IMR-90 (cell line): ENCODE data around the gene MARVELD2. TPM values are rescaled to one million over a fixed set of nuclear protein-coding genes. Genes with fewer than 3 reads are reported as not detected.

Source experiments
- ATAC-seq: fragments of 200-7000 bp; cut with Tn5 transposase; 2 replicates; pipeline ENCODE4 v1.9.1; 2020; ENCODE audit warnings: low read depth, mild to moderate bottlenecking, moderate library complexity
- BruUV-seq: library from RNA; stranded (reverse); fragments of 400-500 nt; replicated peaks from 2 replicates; lab custom pipeline; 2021; lab: Mats Ljungman, UMichigan
- CTCF ChIA-PET: fragments of 300-600 bp; formaldehyde crosslinking; extraction: SDS; loops from one replicate; lab custom pipeline; 2021; ENCODE audit warnings: antibody characterized with exemption; lab: Yijun Ruan, JAX
- POLR2A ChIA-PET: fragments of 300-600 bp; sonication (Branson Sonifier 250); formaldehyde crosslinking; loops from one replicate; lab custom pipeline; 2022; ENCODE audit warnings: antibody characterized with exemption; ENCODE audit not compliant: unreplicated experiment; lab: Charles Lee
- DNase-seq: peaks from one replicate; pipeline ENCODE4 v3.0.0; 2013
- H2AFZ ChIP-seq: replicated peaks from 2 replicates; pipeline ENCODE3; 2013; ENCODE audit warnings: low read length, mild to moderate bottlenecking; ENCODE audit not compliant: poor library complexity
- H2AK5ac ChIP-seq: 2 replicates; pipeline ENCODE4 v1.6.1; 2013; ENCODE audit warnings: low read depth, low read length, inconsistent platforms
- H2AK9ac ChIP-seq: replicated peaks from 2 replicates; pipeline ENCODE3; 2013; ENCODE audit warnings: mild to moderate bottlenecking, low read depth, low read length, moderate library complexity; ENCODE audit not compliant: poor library complexity
- H2BK120ac ChIP-seq: 2 replicates; pipeline ENCODE4 v1.6.1; 2013; ENCODE audit warnings: low read depth, low read length, inconsistent platforms
- H2BK15ac ChIP-seq: 3 replicates; pipeline ENCODE4 v1.6.1; 2013; ENCODE audit warnings: low read depth, low read length, inconsistent platforms
- H2BK20ac ChIP-seq: 2 replicates; pipeline ENCODE4 v1.6.1; 2013; ENCODE audit warnings: low read depth, mild to moderate bottlenecking, inconsistent platforms, low read length, moderate library complexity
- H2BK5ac ChIP-seq: 2 replicates; pipeline ENCODE4 v1.6.1; 2013; ENCODE audit warnings: mild to moderate bottlenecking, low read depth, low read length, inconsistent platforms; ENCODE audit not compliant: poor library complexity, severe bottlenecking
- H3K14ac ChIP-seq: replicated peaks from 2 replicates; pipeline ENCODE4 v1.6.1; 2013; ENCODE audit warnings: low read depth, low read length, inconsistent platforms
- H3K18ac ChIP-seq: 2 replicates; pipeline ENCODE4 v1.6.1; 2013; ENCODE audit warnings: low read depth, low read length, control low read depth
- H3K23ac ChIP-seq: 2 replicates; pipeline ENCODE4 v1.6.1; 2013; ENCODE audit warnings: low read depth, low read length, inconsistent platforms
- H3K27ac ChIP-seq: 2 replicates; pipeline ENCODE4 v1.5.1; 2013; ENCODE audit warnings: mild to moderate bottlenecking, control low read depth, low read length; ENCODE audit not compliant: insufficient read depth
- H3K27me3 ChIP-seq: 2 replicates; pipeline ENCODE4 v1.6.1; 2013; ENCODE audit warnings: low read length; ENCODE audit not compliant: control insufficient read depth, insufficient read depth
- H3K36me3 ChIP-seq: 2 replicates; pipeline ENCODE4 v1.6.1; 2013; ENCODE audit warnings: low read length, mixed read lengths; ENCODE audit not compliant: control insufficient read depth, insufficient read depth
- H3K4ac ChIP-seq: 2 replicates; pipeline ENCODE4 v1.6.1; 2013; ENCODE audit warnings: low read depth, low read length, inconsistent platforms
- H3K4me1 ChIP-seq: 2 replicates; pipeline ENCODE4 v1.6.1; 2013; ENCODE audit warnings: low read length, mixed read lengths; ENCODE audit not compliant: control insufficient read depth, insufficient read depth
- H3K4me2 ChIP-seq: 2 replicates; pipeline ENCODE4 v1.6.1; 2013; ENCODE audit warnings: low read depth, mild to moderate bottlenecking, control low read depth, low read length, moderate library complexity
- H3K4me3 ChIP-seq: 2 replicates; pipeline ENCODE4 v1.5.1; 2013; ENCODE audit warnings: low read depth, mild to moderate bottlenecking, control low read depth, low read length, moderate library complexity; ENCODE audit not compliant: insufficient read depth
- H3K56ac ChIP-seq: 2 replicates; pipeline ENCODE4 v1.6.1; 2013; ENCODE audit warnings: low read length, inconsistent platforms; ENCODE audit not compliant: insufficient read depth; ENCODE audit errors: extremely low read depth
- H3K79me1 ChIP-seq, 2 experiments: 2 replicates each; pipeline ENCODE4 v1.6.1; 2013; ENCODE audit warnings: low read length in 2 of 2, inconsistent platforms in 1 of 2, low read depth in 1 of 2
- H3K9ac ChIP-seq: 2 replicates; pipeline ENCODE4 v1.6.1; 2013; ENCODE audit warnings: low read depth, low read length, control low read depth
- H3K9me1 ChIP-seq: 2 replicates; pipeline ENCODE4 v1.6.1; 2013; ENCODE audit warnings: low read length, inconsistent platforms; ENCODE audit not compliant: insufficient read depth
- H3K9me3 ChIP-seq: 2 replicates; pipeline ENCODE4 v1.6.1; 2013; ENCODE audit warnings: low read length; ENCODE audit not compliant: control insufficient read depth, insufficient read depth
- H4K20me1 ChIP-seq: 2 replicates; pipeline ENCODE4 v1.6.1; 2013; ENCODE audit warnings: low read length, inconsistent platforms; ENCODE audit not compliant: insufficient read depth
- H4K5ac ChIP-seq: 2 replicates; pipeline ENCODE4 v1.6.1; 2013; ENCODE audit warnings: mild to moderate bottlenecking, low read depth, low read length, control low read depth
- H4K8ac ChIP-seq, 2 experiments: 2 replicates each; pipeline ENCODE4 v1.6.1; 2013; ENCODE audit warnings: low read depth in 2 of 2, low read length in 2 of 2, control low read depth in 1 of 2, inconsistent platforms in 1 of 2
- H4K91ac ChIP-seq: 2 replicates; pipeline ENCODE4 v1.6.1; 2013; ENCODE audit warnings: low read depth, low read length, inconsistent platforms; ENCODE audit not compliant: insufficient read depth
- BHLHE40 ChIP-seq: fragments of 150-350 bp; IDR thresholded peaks from 2 replicates; pipeline ENCODE4 v1.6.1; 2016; ENCODE audit warnings: mild to moderate bottlenecking, low read depth, low read length
- CEBPB ChIP-seq: IDR thresholded peaks from 2 replicates; pipeline ENCODE4 v1.6.1; 2012; ENCODE audit warnings: low read depth, low read length, improper control_type of control experiment
- CHD1 ChIP-seq: IDR thresholded peaks from 2 replicates; pipeline ENCODE4 v1.6.1; 2012; ENCODE audit warnings: low read depth, low read length, improper control_type of control experiment
- CTCF ChIP-seq: conservative IDR thresholded peaks from 2 replicates; pipeline ENCODE4 v1.5.1; 2012; ENCODE audit warnings: mild to moderate bottlenecking, low read depth, low read length, improper control_type of control experiment
- FOS ChIP-seq: fragments of 150-350 bp; IDR thresholded peaks from 2 replicates; pipeline ENCODE4 v1.6.1; 2016; ENCODE audit warnings: low read depth, low read length
- MAZ ChIP-seq: IDR thresholded peaks from 2 replicates; pipeline ENCODE4 v1.6.1; 2012; ENCODE audit warnings: low read depth, mild to moderate bottlenecking, low read length, improper control_type of control experiment, moderate library complexity, borderline replicate concordance
- MXI1 ChIP-seq: IDR thresholded peaks from 2 replicates; pipeline ENCODE4 v1.6.1; 2012; ENCODE audit warnings: low read depth, mild to moderate bottlenecking, low read length, moderate library complexity, borderline replicate concordance
- NFE2L2 ChIP-seq: fragments of 150-350 bp; IDR thresholded peaks from 2 replicates; pipeline ENCODE4 v1.6.1; 2016; ENCODE audit warnings: low read depth, mild to moderate bottlenecking, low read length
- POLR2A ChIP-seq: IDR thresholded peaks from 2 replicates; pipeline ENCODE4 v1.6.1; 2012; ENCODE audit warnings: mild to moderate bottlenecking, low read depth, low read length
- RAD21 ChIP-seq: IDR thresholded peaks from 2 replicates; pipeline ENCODE4 v1.6.1; 2012; ENCODE audit warnings: low read length, improper control_type of control experiment
- RFX5 ChIP-seq: IDR thresholded peaks from 2 replicates; pipeline ENCODE4 v1.8.0; 2012; ENCODE audit warnings: low read depth, mild to moderate bottlenecking, low read length, moderate library complexity
- USF2 ChIP-seq: fragments of 150-350 bp; IDR thresholded peaks from 2 replicates; pipeline ENCODE4 v1.6.1; 2017; ENCODE audit warnings: mild to moderate bottlenecking, antibody characterized with exemption, low read length, low read depth
- WGBS, 2 experiments: methylation state at CpG; one replicate each; pipeline versions ENCODE4 v1.1.5 to v1.1.7; 2013; ENCODE audit warnings: missing lambda C conversion rate in 2 of 2; ENCODE audit not compliant: insufficient read length in 1 of 2; ENCODE audit errors: extremely low coverage in 2 of 2; 5-methylcytosine and 5-hydroxymethylcytosine counted together
- dilution Hi-C: fragments of 300-500 bp; cut with HindIII; formaldehyde crosslinking; loops from one replicate; pipeline ENCODE4 v1.14.3; 2018; ENCODE audit warnings: low sequenced_read_pairs; ENCODE audit not compliant: unreplicated experiment
- in situ Hi-C: fragments of 300-500 bp; cut with MboI; formaldehyde crosslinking; loops from 3 replicates; pipeline ENCODE4 v1.14.3; 2019; ENCODE audit warnings: low sequenced_read_pairs, inconsistent platforms, mixed read lengths
- intact Hi-C: fragments of 100-400 bp; cut with micrococcal nuclease; formaldehyde crosslinking; loops from 2 replicates; pipeline ENCODE4 v1.10.0; 2022
- polyA plus RNA-seq, 3 experiments: library from polyadenylated mRNA; depleted of rRNA; stranded (reverse); fragments of >200 nt; gene quantifications; 2 replicates each; pipeline ENCODE4 v1.2.3, GENCODE V29; 2012; ENCODE audit warnings: low replicate concordance in 1 of 3
- total RNA-seq: library from RNA; depleted of rRNA; stranded (reverse); fragments of >200 nt; gene quantifications from 2 replicates; pipeline ENCODE4 v1.2.3, GENCODE V29; 2012

The MARVELD2 gene
- total and polyA plus RNA-seq, 2 of the 4 experiments (the other 2 are of a cell fraction), result 0.51 to 0.54 TPM

- no peak overlapping the region for H3K27ac ChIP-seq
- no peak overlapping the region for H3K4ac ChIP-seq
- no peaks in the 10 kb centered on the region; the same call in 1 of the 2 replicates for H3K9me1 ChIP-seq
- in situ Hi-C loops (no loop called here), dilution Hi-C loops (no loop called here), intact Hi-C loops (loop anchor here (5.0 kb wide), 1 partner anchor 32 kb away; no protein-coding TSS in a partner anchor)
- H3K79me1 ChIP-seq, result no peaks in the 10 kb centered on the region
- H3K23ac ChIP-seq, result no peak overlapping the region
- no peak overlapping the region for H2BK20ac ChIP-seq
- no peak for TF ChIP-seq CEBPB
- no peak for TF ChIP-seq CTCF
- TF ChIP-seq POLR2A, result no peak
- TF ChIP-seq RFX5, result no peak
- no peak for TF ChIP-seq MAZ
- TF ChIP-seq CHD1, result no peak
- no peak for TF ChIP-seq RAD21
- no peak for TF ChIP-seq NFE2L2
- TF ChIP-seq FOS, result no peak
- TF ChIP-seq USF2, result no peak
- TF ChIP-seq BHLHE40, result no peak
- no peak for TF ChIP-seq MXI1
- 84% methylated on average over 5 of the region's 15 CpGs; no CpG with 5 or more reads in 1 of the 2 experiments for WGBS, 2 experiments
- no TSS peak for BruUV-seq
- H2AK5ac ChIP-seq, result no peak overlapping the region
- H4K8ac ChIP-seq, result no peak overlapping the region
- H3K27me3 ChIP-seq, result no peaks in the 10 kb centered on the region
- no peak overlapping the region for H2BK5ac ChIP-seq
- no peak overlapping the region for H3K56ac ChIP-seq
- no peaks in the 10 kb centered on the region for H3K4me1 ChIP-seq
- no peak for DNase-seq
- H4K91ac ChIP-seq, result no peak overlapping the region
- no peak overlapping the region for H3K14ac ChIP-seq
- H3K9me3 ChIP-seq, result no peaks in the 10 kb centered on the region
- H3K4me3 ChIP-seq, result no peak overlapping the region
- H2AFZ ChIP-seq, result no peak overlapping the region
- ChIA-PET POLR2A (no interaction called here), CTCF (no interaction called here)
- H3K4me2 ChIP-seq, result no peak overlapping the region
- no peak overlapping the region for H3K9ac ChIP-seq
- no peak for ATAC-seq
- H2BK15ac ChIP-seq, result no peak overlapping the region
- no peak overlapping the region for H4K5ac ChIP-seq
- no peaks in the 10 kb centered on the region for H4K20me1 ChIP-seq
- H2BK120ac ChIP-seq, result no peak overlapping the region
- no peak overlapping the region for H3K18ac ChIP-seq
- no peak overlapping the region for H2AK9ac ChIP-seq
- H3K36me3 ChIP-seq, result peaks cover 29% of the 10 kb centered on the region
Measured at GRCh38 chr5:69404659-69405330, 10.1 kb upstream of the MARVELD2 start.
